ENCODE data around the gene PSG5. TPM values are rescaled to one million over a fixed set of nuclear protein-coding genes. Genes with fewer than 3 reads are reported as not detected.
"Not testable (repeated sequence)": the region's sequence is repeated elsewhere in the genome, so short reads cannot be mapped to it uniquely, and the experiment has no call there.

PSG5 gene
- total RNA-seq, 1 experiment from 2014 or later, result not detected

- H3K4me3 Mint-ChIP-seq; ATAC-seq; CTCF ChIA-PET; H3K4me1 Mint-ChIP-seq; H3K27ac Mint-ChIP-seq; POLR2A ChIA-PET; DNase-seq (ENCODE audit: low spot score): not testable (repeated sequence)
- Mint-ChIP-seq H3K27me3 (ENCODE audit: low read depth) (peaks cover 18% of the 10 kb centered on the region), H3K36me3 (peaks cover 49% of the 10 kb centered on the region), H3K9me3 (peaks cover 81% of the 10 kb centered on the region)
Measured at GRCh38 chr19:43224201-43224854, 38.0 kb upstream of the PSG5 start.

DNA sequence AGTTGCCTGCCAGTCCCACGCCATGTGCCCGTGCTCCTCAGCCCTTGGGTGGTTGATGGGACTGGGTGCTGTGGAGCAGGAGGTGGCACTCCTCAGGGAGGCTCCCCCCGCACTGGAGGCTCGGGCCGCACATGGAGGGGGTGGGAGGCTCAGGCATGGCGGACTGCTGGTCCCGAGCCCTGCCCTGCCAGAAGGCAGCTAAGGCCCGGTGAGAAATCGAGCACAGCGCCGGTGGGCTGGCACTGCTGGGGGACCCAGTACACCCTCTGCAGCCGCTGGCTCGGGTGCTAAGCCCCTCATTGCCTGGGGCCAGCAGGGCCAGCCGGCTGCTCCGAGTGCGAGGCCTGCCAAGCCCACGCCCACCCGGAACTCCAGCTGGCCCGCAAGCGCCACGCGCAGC is 35.6 kb upstream of the PSG5 start:
- CTCF ChIA-PET; H3K4me3 Mint-ChIP-seq; DNase-seq (ENCODE audit: low spot score); POLR2A ChIA-PET; ATAC-seq; H3K4me1 Mint-ChIP-seq; H3K27ac Mint-ChIP-seq: not testable (repeated sequence)
- peaks cover 81% of the 10 kb centered on the region for H3K9me3 Mint-ChIP-seq
- peaks cover 34% of the 10 kb centered on the region for H3K36me3 Mint-ChIP-seq
- H3K27me3 Mint-ChIP-seq (ENCODE audit: low read depth), result peaks cover 16% of the 10 kb centered on the region

- DNase-seq (ENCODE audit: low spot score); H3K4me1 Mint-ChIP-seq; H3K4me3 Mint-ChIP-seq; ATAC-seq; CTCF ChIA-PET; POLR2A ChIA-PET; H3K27ac Mint-ChIP-seq: not testable (repeated sequence)
- Mint-ChIP-seq H3K27me3 (ENCODE audit: low read depth) (peaks cover 15% of the 10 kb centered on the region), H3K9me3 (peaks cover 60% of the 10 kb centered on the region), H3K36me3 (peaks cover 21% of the 10 kb centered on the region)
Measured at GRCh38 chr19:43219136-43219535, 32.8 kb upstream of the PSG5 start.

GRCh38 chr19:43215881-43216280 is 29.5 kb upstream of the PSG5 start:
- H3K9me3 Mint-ChIP-seq, result peaks cover 34% of the 10 kb centered on the region
- CTCF ChIA-PET; POLR2A ChIA-PET; H3K36me3 Mint-ChIP-seq; ATAC-seq; H3K4me3 Mint-ChIP-seq; H3K27ac Mint-ChIP-seq; H3K4me1 Mint-ChIP-seq; DNase-seq (ENCODE audit: low spot score); H3K27me3 Mint-ChIP-seq (ENCODE audit: low read depth): not testable (repeated sequence)

- no peak overlapping the region for H3K4me3 Mint-ChIP-seq
- no peaks in the 10 kb centered on the region; the same call in none of the 2 replicates for H3K27me3 Mint-ChIP-seq (ENCODE audit: low read depth)
- POLR2A ChIA-PET, result no interaction called here
- no peak for DNase-seq (ENCODE audit: low spot score)
- H3K27ac Mint-ChIP-seq, result no peak overlapping the region
- H3K4me1 Mint-ChIP-seq, result no peaks in the 10 kb centered on the region
- no peak for ATAC-seq
- H3K9me3 Mint-ChIP-seq, result no peaks in the 10 kb centered on the region
- CTCF ChIA-PET, result no interaction called here
- no peaks in the 10 kb centered on the region for H3K36me3 Mint-ChIP-seq
- TF ChIP-seq JAZF1 (CRISPR knock-in tag; IDR thresholded peaks at IDR 0.05), result no peak
- TF ChIP-seq, protein P1, sequence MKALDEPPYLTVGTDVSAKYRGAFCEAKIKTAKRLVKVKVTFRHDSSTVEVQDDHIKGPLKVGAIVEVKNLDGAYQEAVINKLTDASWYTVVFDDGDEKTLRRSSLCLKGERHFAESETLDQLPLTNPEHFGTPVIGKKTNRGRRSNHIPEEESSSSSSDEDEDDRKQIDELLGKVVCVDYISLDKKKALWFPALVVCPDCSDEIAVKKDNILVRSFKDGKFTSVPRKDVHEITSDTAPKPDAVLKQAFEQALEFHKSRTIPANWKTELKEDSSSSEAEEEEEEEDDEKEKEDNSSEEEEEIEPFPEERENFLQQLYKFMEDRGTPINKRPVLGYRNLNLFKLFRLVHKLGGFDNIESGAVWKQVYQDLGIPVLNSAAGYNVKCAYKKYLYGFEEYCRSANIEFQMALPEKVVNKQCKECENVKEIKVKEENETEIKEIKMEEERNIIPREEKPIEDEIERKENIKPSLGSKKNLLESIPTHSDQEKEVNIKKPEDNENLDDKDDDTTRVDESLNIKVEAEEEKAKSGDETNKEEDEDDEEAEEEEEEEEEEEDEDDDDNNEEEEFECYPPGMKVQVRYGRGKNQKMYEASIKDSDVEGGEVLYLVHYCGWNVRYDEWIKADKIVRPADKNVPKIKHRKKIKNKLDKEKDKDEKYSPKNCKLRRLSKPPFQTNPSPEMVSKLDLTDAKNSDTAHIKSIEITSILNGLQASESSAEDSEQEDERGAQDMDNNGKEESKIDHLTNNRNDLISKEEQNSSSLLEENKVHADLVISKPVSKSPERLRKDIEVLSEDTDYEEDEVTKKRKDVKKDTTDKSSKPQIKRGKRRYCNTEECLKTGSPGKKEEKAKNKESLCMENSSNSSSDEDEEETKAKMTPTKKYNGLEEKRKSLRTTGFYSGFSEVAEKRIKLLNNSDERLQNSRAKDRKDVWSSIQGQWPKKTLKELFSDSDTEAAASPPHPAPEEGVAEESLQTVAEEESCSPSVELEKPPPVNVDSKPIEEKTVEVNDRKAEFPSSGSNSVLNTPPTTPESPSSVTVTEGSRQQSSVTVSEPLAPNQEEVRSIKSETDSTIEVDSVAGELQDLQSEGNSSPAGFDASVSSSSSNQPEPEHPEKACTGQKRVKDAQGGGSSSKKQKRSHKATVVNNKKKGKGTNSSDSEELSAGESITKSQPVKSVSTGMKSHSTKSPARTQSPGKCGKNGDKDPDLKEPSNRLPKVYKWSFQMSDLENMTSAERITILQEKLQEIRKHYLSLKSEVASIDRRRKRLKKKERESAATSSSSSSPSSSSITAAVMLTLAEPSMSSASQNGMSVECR (CRISPR knock-in tag; IDR thresholded peaks at IDR 0.05; ENCODE audit: borderline replicate concordance), result no peak
- TF ChIP-seq, protein P2, sequence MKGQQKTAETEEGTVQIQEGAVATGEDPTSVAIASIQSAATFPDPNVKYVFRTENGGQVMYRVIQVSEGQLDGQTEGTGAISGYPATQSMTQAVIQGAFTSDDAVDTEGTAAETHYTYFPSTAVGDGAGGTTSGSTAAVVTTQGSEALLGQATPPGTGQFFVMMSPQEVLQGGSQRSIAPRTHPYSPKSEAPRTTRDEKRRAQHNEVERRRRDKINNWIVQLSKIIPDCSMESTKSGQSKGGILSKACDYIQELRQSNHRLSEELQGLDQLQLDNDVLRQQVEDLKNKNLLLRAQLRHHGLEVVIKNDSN (CRISPR knock-in tag; IDR thresholded peaks at IDR 0.05), result no peak
- TF ChIP-seq JUN (CRISPR knock-in tag; IDR thresholded peaks at IDR 0.05), result no peak
- TF ChIP-seq ERG (CRISPR knock-in tag; IDR thresholded peaks at IDR 0.05), result no peak
- TF ChIP-seq, protein P3, sequence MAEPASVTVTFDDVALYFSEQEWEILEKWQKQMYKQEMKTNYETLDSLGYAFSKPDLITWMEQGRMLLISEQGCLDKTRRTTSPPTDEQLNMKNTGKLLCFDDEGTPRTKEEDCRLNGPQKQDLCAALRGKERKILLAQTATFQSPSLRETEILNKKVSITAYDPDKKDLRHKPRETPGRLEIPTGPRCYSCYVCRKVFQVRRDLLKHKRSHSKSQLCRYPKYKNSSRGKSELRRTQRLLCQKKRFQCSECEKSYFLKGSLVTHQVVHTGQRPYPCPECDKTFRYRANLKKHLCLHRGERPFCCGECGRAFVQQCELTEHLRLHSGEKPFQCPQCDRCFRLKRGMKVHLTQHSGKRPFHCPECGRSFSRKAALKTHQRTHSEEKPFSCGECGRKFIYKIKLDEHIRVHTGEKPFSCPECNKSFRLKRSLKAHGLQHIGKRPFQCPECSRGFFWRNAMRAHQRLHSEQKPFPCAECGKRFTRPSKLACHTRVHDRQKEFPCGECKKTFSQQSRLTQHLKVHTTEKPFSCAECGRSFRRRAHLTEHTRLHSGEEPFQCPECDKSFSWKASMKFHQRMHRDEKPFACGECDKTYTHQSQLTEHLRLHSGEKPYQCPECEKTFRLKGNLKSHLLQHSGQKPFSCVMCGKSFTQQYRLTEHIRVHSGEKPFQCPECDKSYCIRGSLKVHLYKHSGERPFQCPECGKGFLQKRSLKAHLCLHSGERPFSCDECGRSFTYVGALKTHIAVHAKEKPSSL (CRISPR knock-in tag; conservative IDR thresholded peaks at IDR 0.05), result no peak
- no peak for TF ChIP-seq ATF3 (CRISPR knock-in tag; conservative IDR thresholded peaks at IDR 0.05)
- TF ChIP-seq FOXJ3 (CRISPR knock-in tag; IDR thresholded peaks at IDR 0.05; ENCODE audit: borderline replicate concordance), result no peak
- TF ChIP-seq, protein P4, sequence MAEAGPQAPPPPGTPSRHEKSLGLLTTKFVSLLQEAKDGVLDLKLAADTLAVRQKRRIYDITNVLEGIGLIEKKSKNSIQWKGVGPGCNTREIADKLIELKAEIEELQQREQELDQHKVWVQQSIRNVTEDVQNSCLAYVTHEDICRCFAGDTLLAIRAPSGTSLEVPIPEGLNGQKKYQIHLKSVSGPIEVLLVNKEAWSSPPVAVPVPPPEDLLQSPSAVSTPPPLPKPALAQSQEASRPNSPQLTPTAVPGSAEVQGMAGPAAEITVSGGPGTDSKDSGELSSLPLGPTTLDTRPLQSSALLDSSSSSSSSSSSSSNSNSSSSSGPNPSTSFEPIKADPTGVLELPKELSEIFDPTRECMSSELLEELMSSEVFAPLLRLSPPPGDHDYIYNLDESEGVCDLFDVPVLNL (CRISPR knock-in tag; IDR thresholded peaks at IDR 0.05; ENCODE audit: borderline replicate concordance, low read depth), result no peak
- TF ChIP-seq ZNF396 (CRISPR knock-in tag; IDR thresholded peaks at IDR 0.05; ENCODE audit: borderline replicate concordance), result no peak
- no peak for TF ChIP-seq ZNF219 (CRISPR knock-in tag; IDR thresholded peaks at IDR 0.05; ENCODE audit: borderline replicate concordance)
- no peak for TF ChIP-seq CTCF (IDR thresholded peaks at IDR 0.05)
Measured at GRCh38 chr19:43207991-43208390, 21.7 kb upstream of the PSG5 start.

Measured in WTC11 (cell line).